Activated CD4-positive, alpha-beta T cell treated with anti-CD3 and anti-CD28 coated beads, Interleukin-2, amount 50 U/mL, for 24 hours (primary cell): ENCODE data around the gene TRPT1.

ENCODE experiments used
- DNase-seq, 2 donors: peaks; one replicate each; pipeline ENCODE4 v3.0.0-alpha.2; 2020; ENCODE audit warnings: low read depth in 1 of 2, low spot score in 1 of 2

Gene TRPT1

GRCh38 chr11:64209563-64209843 lies 16.5 kb downstream of the TRPT1 start:
- no peak for DNase-seq

- DNase-seq: no peak
Measured at GRCh38 chr11:64208796-64209562, 17.0 kb downstream of the TRPT1 start.

- DNase-seq: no peak
Measured at GRCh38 chr11:64208086-64208795, 17.7 kb downstream of the TRPT1 start.

GRCh38 chr11:64207256-64208085 lies 18.5 kb downstream of the TRPT1 start:
- DNase-seq: peak; percentile 67 to 77

- peak in 1 of 2 donors; percentile 71 for DNase-seq
Measured at GRCh38 chr11:64206457-64207255, 19.3 kb downstream of the TRPT1 start, which contains the start of gene FERMT3. TSS of gene FERMT3 (plus strand) at chr11:64206721. CDS start at chr11:64207365, 644 bp downstream.

GRCh38 chr11:64204464-64204989 lies 21.5 kb downstream of the TRPT1 start:
- peak; percentile 45 to 64 for DNase-seq

GRCh38 chr11:64204080-64204440 lies 21.9 kb downstream of the TRPT1 start:
- DNase-seq: no peak

GRCh38 chr11:64203421-64204079 lies 22.4 kb downstream of the TRPT1 start:
- no peak for DNase-seq

- DNase-seq: no peak
Measured at GRCh38 chr11:64202992-64203391, 23.0 kb downstream of the TRPT1 start.

GRCh38 chr11:64201543-64201942 lies 24.4 kb downstream of the TRPT1 start:
- no peak for DNase-seq

GRCh38 chr11:64198511-64198910 lies 27.5 kb downstream of the TRPT1 start:
- no peak for DNase-seq

- DNase-seq: no peak
Measured at GRCh38 chr11:64196626-64197025, 29.4 kb downstream of the TRPT1 start.

- DNase-seq: no peak
Measured at GRCh38 chr11:64192434-64192833, 33.6 kb downstream of the TRPT1 start.

- peak in 1 of 2 donors; percentile 33 for DNase-seq
Measured at GRCh38 chr11:64186492-64187165, 39.4 kb downstream of the TRPT1 start.

- DNase-seq: peak; percentile 94 to 99
Measured at GRCh38 chr11:64185693-64186491, 40.1 kb downstream of the TRPT1 start, which contains the start of gene STIP1. TSS of gene STIP1 (plus strand) at chr11:64186171. CDS start at chr11:64186262, 91 bp downstream.

- DNase-seq: peak in 1 of 2 donors; percentile 16
Measured at GRCh38 chr11:64185175-64185692, 40.8 kb downstream of the TRPT1 start.

GRCh38 chr11:64183890-64184289 lies 42.1 kb downstream of the TRPT1 start:
- no peak for DNase-seq
